A549 (cell line): ENCODE results near the gene NXPH1. TPM values are rescaled to one million over a fixed set of nuclear protein-coding genes. Genes with fewer than 3 reads are reported as not detected.

Source experiments
- ATAC-seq, 2 experiments: fragments of 200-7000 bp in 1 of 2; fragments of >200 bp in 1 of 2; cut with Nextera tagmentation in 1 of 2; cut with Tn5 transposase in 1 of 2; 3 replicates each; pipeline versions ENCODE4 v1.8.0 to v1.9.1; 2018 to 2020; ENCODE audit warnings: mild to moderate bottlenecking in 1 of 2, moderate library complexity in 1 of 2
- CTCF ChIA-PET: fragments of 300-600 bp; sonication (Branson Sonifier 250); formaldehyde crosslinking; extraction: SDS; loops from one replicate; lab custom pipeline; 2021; ENCODE audit warnings: antibody characterized with exemption, inconsistent platforms; lab: Yijun Ruan, JAX
- POLR2A ChIA-PET: fragments of 350-600 bp; formaldehyde crosslinking; extraction: SDS; loops from one replicate; lab custom pipeline; 2021; ENCODE audit warnings: antibody characterized with exemption, inconsistent platforms; lab: Yijun Ruan, JAX
- DNase-seq, 2 experiments: peaks; one replicate each; pipeline versions ENCODE4 v3.0.0 to v3.0.0-alpha.2; 2011 to 2016; ENCODE audit warnings: low read depth in 1 of 2, low spot score in 1 of 2
- FAIRE-seq: peaks from 2 replicates; lab custom pipeline; 2011; peaks lifted over from hg19 to GRCh38; lab: Jason Lieb, UNC
- H3K27ac ChIP-seq, 2 experiments: fragments of >200 bp; sonication (Bioruptor Twin); formaldehyde crosslinking; 3 replicates each; pipeline ENCODE4 v1.5.1; 2016 to 2017
- H3K4me1 ChIP-seq: fragments of >200 bp; sonication (Bioruptor Twin); formaldehyde crosslinking; 3 replicates; pipeline ENCODE4 v1.6.1; 2016
- H3K4me2 ChIP-seq: fragments of >200 bp; sonication (Bioruptor Twin); formaldehyde crosslinking; 3 replicates; pipeline ENCODE4 v1.6.1; 2016
- H3K4me3 ChIP-seq: fragments of >200 bp; sonication (Bioruptor Twin); formaldehyde crosslinking; 3 replicates; pipeline ENCODE4 v1.5.1; 2016
- H3K9me3 ChIP-seq: fragments of >200 bp; sonication (Bioruptor Twin); formaldehyde crosslinking; 3 replicates; pipeline ENCODE4 v1.6.1; 2016
- BCL3 ChIP-seq: fragments of >200 bp; sonication (Bioruptor Twin); formaldehyde crosslinking; IDR thresholded peaks from 3 replicates; pipeline ENCODE4 v1.6.1; 2016
- CBX8 ChIP-seq: fragments of 200-600 bp; sonication (generic); IDR thresholded peaks from 2 replicates; pipeline ENCODE4 v1.6.1; 2016
- CHD2 ChIP-seq: fragments of 150-350 bp; IDR thresholded peaks from 2 replicates; pipeline ENCODE4 v1.6.1; 2014; ENCODE audit warnings: low read length; ENCODE audit not compliant: partially characterized antibody
- CHD4 ChIP-seq: fragments of 200-600 bp; sonication (generic); IDR thresholded peaks from 2 replicates; pipeline ENCODE4 v1.6.1; 2016; ENCODE audit warnings: antibody characterized with exemption, mild to moderate bottlenecking, borderline replicate concordance
- ELK1 ChIP-seq: fragments of 150-350 bp; IDR thresholded peaks from 2 replicates; pipeline ENCODE4 v1.6.1; 2014; ENCODE audit warnings: low read depth, mild to moderate bottlenecking, low read length
- ESRRA ChIP-seq: fragments of 150-350 bp; IDR thresholded peaks from 2 replicates; pipeline ENCODE4 v1.6.1; 2014; ENCODE audit warnings: mild to moderate bottlenecking, low read length, borderline replicate concordance
- FOXS1 ChIP-seq: fragments of 250-450 bp; sonication (Bioruptor Pico); IDR thresholded peaks from 2 replicates; pipeline ENCODE4 v1.5.0; 2020; ENCODE audit warnings: mild to moderate bottlenecking, moderate library complexity
- GATA3 ChIP-seq: IDR thresholded peaks from 2 replicates; pipeline ENCODE4 v1.6.1; 2012; ENCODE audit warnings: borderline replicate concordance
- HDAC2 ChIP-seq: fragments of 200-600 bp; sonication (generic); IDR thresholded peaks from 2 replicates; pipeline ENCODE4 v1.6.1; 2016
- JUN ChIP-seq, 2 experiments: fragments of >200 bp; sonication (Bioruptor Twin); formaldehyde crosslinking; IDR thresholded peaks; 2 replicates in 1 of 2; 3 replicates in 1 of 2; pipeline ENCODE4 v1.6.1; 2016 to 2017
- JUNB ChIP-seq: fragments of >200 bp; sonication (Bioruptor Twin); formaldehyde crosslinking; IDR thresholded peaks from 2 replicates; pipeline ENCODE4 v1.6.1; 2016
- KDM5A ChIP-seq: fragments of 200-600 bp; sonication (generic); IDR thresholded peaks from 2 replicates; pipeline ENCODE4 v1.6.1; 2016; ENCODE audit warnings: antibody characterized with exemption, mild to moderate bottlenecking
- MAZ ChIP-seq: fragments of 150-350 bp; IDR thresholded peaks from 2 replicates; pipeline ENCODE4 v1.6.1; 2014; ENCODE audit warnings: antibody characterized with exemption, low read depth, low read length, borderline replicate concordance
- PBX3 ChIP-seq: IDR thresholded peaks from 2 replicates; pipeline ENCODE4 v1.6.1; 2012
- RARB ChIP-seq: fragments of 250-450 bp; sonication (Bioruptor Pico); IDR thresholded peaks from 2 replicates; pipeline ENCODE4 v1.8.0; 2021; ENCODE audit warnings: mild to moderate bottlenecking, moderate library complexity
- REST ChIP-seq: fragments of 200-600 bp; sonication (generic); IDR thresholded peaks from 2 replicates; pipeline ENCODE4 v1.6.1; 2016; ENCODE audit warnings: antibody characterized with exemption, mild to moderate bottlenecking, moderate library complexity
- RFX5 ChIP-seq: fragments of 450-650 bp; IDR thresholded peaks from 2 replicates; pipeline ENCODE4 v1.7.1; 2014; ENCODE audit warnings: antibody characterized with exemption, mild to moderate bottlenecking, moderate library complexity
- RNF2 ChIP-seq: fragments of 200-600 bp; sonication (generic); IDR thresholded peaks from 2 replicates; pipeline ENCODE4 v1.6.1; 2016; ENCODE audit warnings: low read depth, mild to moderate bottlenecking, antibody characterized with exemption, moderate library complexity, borderline replicate concordance
- SMC3 ChIP-seq: fragments of >200 bp; sonication (Bioruptor Twin); formaldehyde crosslinking; IDR thresholded peaks from 3 replicates; pipeline ENCODE4 v1.6.1; 2018; ENCODE audit warnings: inconsistent platforms
- SREBF2 ChIP-seq: fragments of 450-650 bp; IDR thresholded peaks from 2 replicates; pipeline ENCODE4 v1.6.1; 2014; ENCODE audit warnings: mild to moderate bottlenecking, moderate library complexity
- TP53 ChIP-seq: fragments of 250-450 bp; sonication (Bioruptor Pico); IDR thresholded peaks from 2 replicates; pipeline ENCODE4 v1.5.0; 2021; ENCODE audit warnings: mild to moderate bottlenecking, moderate library complexity
- USF2 ChIP-seq: fragments of 450-650 bp; IDR thresholded peaks from 2 replicates; pipeline ENCODE4 v1.6.1; 2014; ENCODE audit warnings: antibody characterized with exemption
- ZFP36 ChIP-seq: fragments of 450-650 bp; IDR thresholded peaks from 2 replicates; pipeline ENCODE4 v1.6.1; 2014; ENCODE audit warnings: borderline replicate concordance; ENCODE audit not compliant: partially characterized antibody
- ZSCAN20 ChIP-seq: fragments of 250-450 bp; sonication (Bioruptor Pico); IDR thresholded peaks from 2 replicates; pipeline ENCODE4 v1.8.0; 2022; ENCODE audit warnings: mild to moderate bottlenecking, moderate library complexity
- WGBS: methylation state at CpG from one replicate; pipeline ENCODE4 v1.1.6; 2017; ENCODE audit errors: missing lambda C conversion rate; 5-methylcytosine and 5-hydroxymethylcytosine counted together
- polyA plus RNA-seq, 4 experiments: library from polyadenylated mRNA; depleted of rRNA in 3 of 4; stranded (reverse); fragments of >200 nt; fragmentation: RNase III in 1 of 4; extraction: RNeasy Plus Mini Kit Qiagen cat#74134 plus additional on column Dnase treatment in 1 of 4; gene quantifications; 2 replicates in 3 of 4; 3 replicates in 1 of 4; pipeline ENCODE4 v1.2.3, GENCODE V29; 2011 to 2017

Gene NXPH1
- polyA plus RNA-seq, 2 of the 4 experiments (the other 2 are of a cell fraction), result not detected

GRCh38 chr7:8443576-8444467 lies 10.4 kb downstream of the NXPH1 start:
- peak in 1 of 2 experiments; percentile 18 for DNase-seq
- ATAC-seq, result peak; percentile 64 to 79; a peak in 5 of 6 replicates
- H3K9me3 ChIP-seq, result peaks cover 3% of the 10 kb centered on the region; the same call in 1 of the 3 replicates
- H3K4me3 ChIP-seq, result no peak overlapping the region
- H3K4me2 ChIP-seq, result peak overlapping the region; percentile 23; the same call in 2 of the 3 replicates
- H3K27ac ChIP-seq, result no peak overlapping the region
- ChIA-PET POLR2A (no interaction called here), CTCF (interaction anchor here (1.0 kb wide), 1 partner anchor 29 kb away, joined by 3 read pairs; no protein-coding TSS in a partner anchor)
- no peak for TF ChIP-seq TP53 (CRISPR knock-in tag)
- TF ChIP-seq KDM5A, result no peak
- no peak for TF ChIP-seq RFX5
- no peak for TF ChIP-seq ZFP36
- no peak for TF ChIP-seq CBX8
- no peak for TF ChIP-seq RARB (CRISPR knock-in tag)
- TF ChIP-seq ESRRA, result no peak
- no peak for TF ChIP-seq PBX3
- TF ChIP-seq MAZ, result no peak
- no peak for TF ChIP-seq CHD4
- no peak for TF ChIP-seq ELK1
- TF ChIP-seq JUNB, result no peak
- no peak for TF ChIP-seq SMC3
- no peak for TF ChIP-seq FOXS1 (CRISPR knock-in tag)
- no peak for TF ChIP-seq USF2
- no peak for TF ChIP-seq JUN (IDR thresholded peaks at IDR 0.05)
- TF ChIP-seq REST, result no peak
- TF ChIP-seq CHD2, result no peak
- TF ChIP-seq ZSCAN20, result no peak
- no peaks in the 10 kb centered on the region for H3K4me1 ChIP-seq
- no peak for FAIRE-seq
- 25% methylated on average over 45 of the region's 49 CpGs for WGBS

- DNase-seq (no peak), FAIRE-seq (no peak), ATAC-seq (peak in 1 of 2 experiments; percentile 30; a peak in 1 of 6 replicates)
- ChIA-PET POLR2A (no interaction called here), CTCF (no interaction called here)
- TF ChIP-seq KDM5A (no peak), GATA3 (no peak), RNF2 (no peak), JUN (IDR thresholded peaks at IDR 0.05) (no peak), BCL3 (no peak), HDAC2 (no peak), SREBF2 (no peak)
- 32% methylated on average over 7 of the region's 7 CpGs for WGBS
- H3K4me1 ChIP-seq, result no peaks in the 10 kb centered on the region
- H3K4me3 ChIP-seq, result no peak overlapping the region
- no peak overlapping the region for H3K4me2 ChIP-seq
- H3K27ac ChIP-seq, result no peak overlapping the region
- H3K9me3 ChIP-seq, result peaks cover 3% of the 10 kb centered on the region; the same call in 1 of the 3 replicates
Observed at GRCh38 chr7:8444468-8444769, 11.0 kb downstream of the NXPH1 start.
